PC-9 (cell line): ENCODE data around the gene TPD52L1. TPM values are rescaled to one million over a fixed set of nuclear protein-coding genes. Genes with fewer than 3 reads are reported as not detected.

Experiments used
- BruUV-seq: library from RNA; stranded (reverse); fragments of 400-500 nt; replicated peaks from 2 replicates; lab custom pipeline; 2021; lab: Mats Ljungman, UMichigan
- CTCF ChIA-PET: fragments of 300-600 bp; sonication (Branson Sonifier 250); formaldehyde crosslinking; loops from one replicate; lab custom pipeline; 2022; ENCODE audit warnings: antibody characterized with exemption; lab: Charles Lee
- POLR2A ChIA-PET: fragments of 300-600 bp; sonication (Branson Sonifier 250); formaldehyde crosslinking; loops from one replicate; lab custom pipeline; 2022; ENCODE audit warnings: antibody characterized with exemption; ENCODE audit not compliant: unreplicated experiment; lab: Charles Lee
- DNase-seq, 2 experiments: peaks; one replicate each; pipeline versions ENCODE4 v3.0.0 to v3.0.0-alpha.2; 2015 to 2022; ENCODE audit warnings: mixed read lengths in 1 of 2
- H2AFZ ChIP-seq: fragments of 200-600 bp; sonication (generic); 2 replicates; pipeline ENCODE4 v1.8.1; 2017; ENCODE audit warnings: antibody characterized with exemption
- H3F3A ChIP-seq: fragments of 200-600 bp; sonication (generic); 2 replicates; pipeline ENCODE4 v1.8.1; 2017; ENCODE audit warnings: antibody characterized with exemption, mild to moderate bottlenecking, low read depth; ENCODE audit not compliant: insufficient read depth
- H3K27ac ChIP-seq: fragments of 200-600 bp; sonication (generic); 2 replicates; pipeline ENCODE4 v1.6.1; 2016; ENCODE audit warnings: mixed run types
- H3K27me3 ChIP-seq: fragments of 200-600 bp; sonication (generic); 2 replicates; pipeline ENCODE4 v1.6.1; 2016; ENCODE audit warnings: low read depth, mixed run types; ENCODE audit not compliant: insufficient read depth
- H3K36me3 ChIP-seq: fragments of 200-600 bp; sonication (generic); 2 replicates; pipeline ENCODE4 v1.6.1; 2016; ENCODE audit warnings: low read depth, mixed run types
- H3K4me1 ChIP-seq: fragments of 200-600 bp; sonication (generic); replicated peaks from 2 replicates; pipeline ENCODE4 v1.6.1; 2016; ENCODE audit warnings: mixed run types; ENCODE audit not compliant: insufficient read depth
- H3K4me2 ChIP-seq: fragments of 200-600 bp; sonication (generic); 2 replicates; pipeline ENCODE4 v1.6.1; 2017; ENCODE audit warnings: mixed run types
- H3K4me3 ChIP-seq: fragments of 200-600 bp; sonication (generic); 2 replicates; pipeline ENCODE4 v1.6.1; 2016; ENCODE audit warnings: mixed run types
- H3K79me2 ChIP-seq: fragments of 200-600 bp; sonication (generic); 2 replicates; pipeline ENCODE4 v1.6.1; 2017; ENCODE audit warnings: low read depth, mixed run types
- H3K9me2 ChIP-seq: fragments of 200-600 bp; sonication (generic); 2 replicates; pipeline ENCODE4 v1.8.1; 2017; ENCODE audit warnings: mild to moderate bottlenecking; ENCODE audit not compliant: insufficient read depth
- H3K9me3 ChIP-seq: fragments of 200-600 bp; sonication (generic); 2 replicates; pipeline ENCODE4 v1.8.1; 2016; ENCODE audit warnings: low read depth; ENCODE audit not compliant: insufficient read depth
- H4K20me1 ChIP-seq: fragments of 200-600 bp; sonication (generic); 2 replicates; pipeline ENCODE4 v1.8.1; 2017; ENCODE audit not compliant: insufficient read depth
- CTCF ChIP-seq: fragments of 200-600 bp; sonication (generic); conservative IDR thresholded peaks from 2 replicates; pipeline ENCODE4 v1.6.1; 2017; ENCODE audit warnings: mixed run types, antibody characterized with exemption, mild to moderate bottlenecking, moderate library complexity
- EZH2 ChIP-seq: fragments of 200-600 bp; sonication (generic); IDR thresholded peaks from 2 replicates; pipeline ENCODE4 v1.8.0; 2017; ENCODE audit warnings: antibody characterized with exemption, low read depth
- intact Hi-C: fragments of 100-400 bp; cut with micrococcal nuclease; formaldehyde crosslinking; loops from one replicate; pipeline ENCODE4 v1.10.0; 2022; ENCODE audit not compliant: unreplicated experiment
- total RNA-seq: library from RNA; stranded (reverse); gene quantifications from 2 replicates; pipeline ENCODE4 v1.2.3, GENCODE V29; 2021

The TPD52L1 gene
- total RNA-seq, 1 experiment from 2014 or later, result 203 TPM

GRCh38 chr6:125296471-125296870 lies 142.9 kb downstream of the TPD52L1 start:
- TF ChIP-seq EZH2, result no peak
- no peak for TF ChIP-seq CTCF
- POLR2A ChIA-PET, result no interaction called here
- no TSS peak for BruUV-seq
- CTCF ChIA-PET, result no interaction called here
- H3K9me2 ChIP-seq, result no peaks in the 10 kb centered on the region
- no peaks in the 10 kb centered on the region for H3K27me3 ChIP-seq
- H3F3A ChIP-seq, result no peaks in the 10 kb centered on the region
- H3K9me3 ChIP-seq, result no peaks in the 10 kb centered on the region
- no peak overlapping the region for H2AFZ ChIP-seq
- intact Hi-C loops, result no loop called here
- H3K79me2 ChIP-seq, result peaks cover 28% of the 10 kb centered on the region
- no peak overlapping the region for H3K4me3 ChIP-seq
- peaks cover 65% of the 10 kb centered on the region for H3K36me3 ChIP-seq
- no peak for DNase-seq
- peaks cover 12% of the 10 kb centered on the region for H3K4me1 ChIP-seq
- H4K20me1 ChIP-seq, result no peaks in the 10 kb centered on the region
- no peak overlapping the region for H3K4me2 ChIP-seq
- no peak overlapping the region for H3K27ac ChIP-seq

- H3K4me2 ChIP-seq, result no peak overlapping the region
- POLR2A ChIA-PET, result no interaction called here
- no TSS peak for BruUV-seq
Measured at GRCh38 chr6:125299257-125299656, 145.7 kb downstream of the TPD52L1 start.

GRCh38 chr6:125300992-125301434 lies 147.4 kb downstream of the TPD52L1 start:
- H3K9me3 ChIP-seq, result no peaks in the 10 kb centered on the region
- H4K20me1 ChIP-seq, result no peaks in the 10 kb centered on the region
- intact Hi-C loops, result loop anchor here (2.0 to 10.0 kb wide), 3 partner anchors 99 to 336 kb away; partner anchors contain the start of gene RNF217
- TF ChIP-seq EZH2 (no peak), CTCF (no peak)
- no peaks in the 10 kb centered on the region for H3K27me3 ChIP-seq
- peak overlapping the region; percentile 84 for H3K4me2 ChIP-seq
- no TSS peak for BruUV-seq
- no peaks in the 10 kb centered on the region for H3K9me2 ChIP-seq
- CTCF ChIA-PET, result interaction anchor here (1.1 kb wide), 1 partner anchor 176 kb away, joined by 5 read pairs; no protein-coding TSS in a partner anchor
- POLR2A ChIA-PET, result no interaction called here
- H3K36me3 ChIP-seq, result peaks cover 31% of the 10 kb centered on the region
- peaks cover 12% of the 10 kb centered on the region for H3K4me1 ChIP-seq
- DNase-seq, result no peak
- peaks cover 8% of the 10 kb centered on the region; the same call in 1 of the 2 replicates for H3F3A ChIP-seq
- H3K27ac ChIP-seq, result peak overlapping the region; percentile 60
- peak overlapping the region; percentile 97 for H2AFZ ChIP-seq
- peaks cover 28% of the 10 kb centered on the region for H3K79me2 ChIP-seq
- H3K4me3 ChIP-seq, result peak overlapping the region; percentile 89

More at GRCh38 chr6:125299257-125299656, 145.7 kb downstream of the TPD52L1 start:
- no peak overlapping the region for H3K27ac ChIP-seq
- TF ChIP-seq EZH2 (no peak), CTCF (no peak)
- no peaks in the 10 kb centered on the region for H3K9me3 ChIP-seq
- H3K4me3 ChIP-seq, result no peak overlapping the region
- H4K20me1 ChIP-seq, result no peaks in the 10 kb centered on the region
- H3K9me2 ChIP-seq, result no peaks in the 10 kb centered on the region
- H3K79me2 ChIP-seq, result peaks cover 28% of the 10 kb centered on the region
- H3K36me3 ChIP-seq, result peaks cover 43% of the 10 kb centered on the region
- no peak for DNase-seq
- CTCF ChIA-PET, result no interaction called here
- peaks cover 12% of the 10 kb centered on the region for H3K4me1 ChIP-seq
- H2AFZ ChIP-seq, result no peak overlapping the region
- intact Hi-C loops, result no loop called here
- H3F3A ChIP-seq, result peaks cover 8% of the 10 kb centered on the region; the same call in 1 of the 2 replicates
- H3K27me3 ChIP-seq, result no peaks in the 10 kb centered on the region
